Activated naive CD4-positive, alpha-beta T cell treated with anti-CD3 and anti-CD28 coated beads for 36 hours (primary cell): ENCODE data around the gene DYSF. TPM values are rescaled to one million over a fixed set of nuclear protein-coding genes. Genes with fewer than 3 reads are reported as not detected.

ENCODE experiments used
- CTCF ChIA-PET: fragments of 350-600 bp; sonication (Branson Sonifier 250); formaldehyde crosslinking; loops from one replicate; lab custom pipeline; 2021; ENCODE audit warnings: antibody characterized with exemption; lab: Charles Lee
- DNase-seq: peaks from one replicate; pipeline ENCODE4 v3.0.0-alpha.2; 2020
- H3K27ac Mint-ChIP-seq: one replicate; pipeline ENCODE4 v1.8.0; 2021; ENCODE audit warnings: mild to moderate bottlenecking, mixed read lengths
- H3K27me3 Mint-ChIP-seq: one replicate; pipeline ENCODE4 v1.8.0; 2021; ENCODE audit warnings: low read depth, mixed read lengths
- H3K36me3 Mint-ChIP-seq: one replicate; pipeline ENCODE4 v1.8.0; 2021; ENCODE audit warnings: low read depth, mixed read lengths
- H3K4me1 Mint-ChIP-seq: one replicate; pipeline ENCODE4 v1.8.0; 2021; ENCODE audit warnings: low read depth, mixed read lengths
- H3K4me3 Mint-ChIP-seq: one replicate; pipeline ENCODE4 v1.8.0; 2021; ENCODE audit warnings: mild to moderate bottlenecking, moderate library complexity, mixed read lengths
- H3K9me3 Mint-ChIP-seq: one replicate; pipeline ENCODE4 v1.8.0; 2021; ENCODE audit warnings: mixed read lengths
- intact Hi-C: fragments of 100-400 bp; cut with micrococcal nuclease; formaldehyde crosslinking; loops from one replicate; pipeline ENCODE4 v1.15.1; 2023
- total RNA-seq, 2 experiments: library from RNA; stranded (reverse); gene quantifications; one replicate each; pipeline ENCODE4 v1.2.3, GENCODE V29; 2021

The DYSF gene
- total RNA-seq, 2 experiments from 2014 or later = 0.05 to 0.07 TPM

DNA sequence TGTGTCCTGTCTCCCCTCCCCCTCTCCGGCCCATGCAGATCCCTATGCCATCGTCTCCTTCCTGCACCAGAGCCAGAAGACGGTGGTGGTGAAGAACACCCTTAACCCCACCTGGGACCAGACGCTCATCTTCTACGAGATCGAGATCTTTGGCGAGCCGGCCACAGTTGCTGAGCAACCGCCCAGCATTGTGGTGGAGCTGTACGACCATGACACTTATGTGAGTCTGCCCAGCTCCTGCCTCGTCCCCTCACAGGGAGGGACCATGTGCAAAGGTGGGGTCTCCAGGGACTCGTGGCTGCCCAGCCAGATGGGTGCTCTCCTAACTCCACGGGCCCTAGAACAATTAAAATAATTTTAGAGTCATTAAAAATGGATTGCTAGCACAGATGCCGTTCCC is 145.2 kb downstream of the DYSF start:
- intact Hi-C loops = no loop called here
- CTCF ChIA-PET = no interaction called here

DNA sequence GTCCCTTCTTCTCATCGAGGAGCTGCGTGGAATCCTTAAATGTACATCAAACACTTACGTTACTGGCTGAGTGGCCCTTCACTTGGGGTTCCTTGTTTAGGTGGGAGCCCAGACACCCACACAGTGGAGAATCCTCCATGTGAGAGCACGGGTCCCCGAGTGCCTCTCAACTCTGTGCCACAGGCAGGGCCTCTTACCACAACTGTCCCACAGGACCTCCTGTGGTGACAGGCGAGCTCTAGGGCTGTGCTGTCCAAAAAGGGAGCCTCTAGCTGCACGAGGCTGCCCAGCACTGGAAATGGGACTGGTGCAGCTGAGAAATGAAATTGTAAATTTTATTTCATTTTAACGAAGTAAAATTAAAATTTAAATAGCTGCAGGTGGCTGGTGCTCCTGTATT is 145.7 kb downstream of the DYSF start:
- Mint-ChIP-seq H3K4me1 (peaks cover 2% of the 10 kb centered on the region), H3K36me3 (no peaks in the 10 kb centered on the region), H3K27ac (no peak overlapping the region), H3K9me3 (no peaks in the 10 kb centered on the region), H3K27me3 (no peaks in the 10 kb centered on the region), H3K4me3 (no peak overlapping the region)
- intact Hi-C loops = no loop called here
- no peak for DNase-seq
- CTCF ChIA-PET = no interaction called here

More for the DNA sequence above, 145.2 kb downstream of the DYSF start:
- no peak overlapping the region for H3K27ac Mint-ChIP-seq
- DNase-seq = no peak
- H3K9me3 Mint-ChIP-seq = no peaks in the 10 kb centered on the region
- peaks cover 2% of the 10 kb centered on the region for H3K4me1 Mint-ChIP-seq
- H3K36me3 Mint-ChIP-seq = no peaks in the 10 kb centered on the region
- H3K27me3 Mint-ChIP-seq = no peaks in the 10 kb centered on the region
- H3K4me3 Mint-ChIP-seq = no peak overlapping the region

DNA sequence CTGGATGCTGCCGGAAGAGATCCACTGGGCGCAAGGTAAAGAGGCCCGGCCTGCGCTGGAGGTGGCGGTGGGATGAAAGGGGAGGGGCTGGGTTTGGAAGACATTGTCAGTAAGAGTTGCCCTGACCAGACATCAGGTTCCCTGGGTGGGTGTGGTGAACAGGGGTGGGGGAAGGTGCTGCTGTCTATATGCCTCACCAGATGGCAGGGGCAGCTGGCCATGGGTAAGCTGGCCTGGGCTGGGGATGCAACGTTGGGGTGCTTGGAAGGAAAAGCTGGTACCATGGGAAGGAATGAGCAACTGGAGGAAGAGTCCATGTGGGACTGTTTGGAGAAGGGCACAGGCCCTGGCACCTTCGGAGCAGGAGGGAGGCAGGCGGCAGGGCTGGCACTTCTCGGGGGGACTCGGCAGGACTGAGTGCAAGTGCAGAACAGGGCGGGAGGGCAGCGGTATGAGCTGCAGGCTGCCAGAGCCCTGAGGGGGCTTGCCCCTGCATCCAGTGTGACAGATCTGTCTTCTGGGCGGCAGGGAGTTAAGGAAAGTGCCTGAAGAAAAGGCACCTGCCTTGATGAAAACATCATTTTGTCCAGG is 146.4 kb downstream of the DYSF start:
- peaks cover 2% of the 10 kb centered on the region for H3K4me1 Mint-ChIP-seq
- peaks cover 6% of the 10 kb centered on the region for H3K27me3 Mint-ChIP-seq
- no peak overlapping the region for H3K27ac Mint-ChIP-seq
- H3K4me3 Mint-ChIP-seq = no peak overlapping the region
- H3K36me3 Mint-ChIP-seq = no peaks in the 10 kb centered on the region
- no peaks in the 10 kb centered on the region for H3K9me3 Mint-ChIP-seq
- CTCF ChIA-PET = no interaction called here
- intact Hi-C loops = no loop called here
- DNase-seq = no peak

DNA sequence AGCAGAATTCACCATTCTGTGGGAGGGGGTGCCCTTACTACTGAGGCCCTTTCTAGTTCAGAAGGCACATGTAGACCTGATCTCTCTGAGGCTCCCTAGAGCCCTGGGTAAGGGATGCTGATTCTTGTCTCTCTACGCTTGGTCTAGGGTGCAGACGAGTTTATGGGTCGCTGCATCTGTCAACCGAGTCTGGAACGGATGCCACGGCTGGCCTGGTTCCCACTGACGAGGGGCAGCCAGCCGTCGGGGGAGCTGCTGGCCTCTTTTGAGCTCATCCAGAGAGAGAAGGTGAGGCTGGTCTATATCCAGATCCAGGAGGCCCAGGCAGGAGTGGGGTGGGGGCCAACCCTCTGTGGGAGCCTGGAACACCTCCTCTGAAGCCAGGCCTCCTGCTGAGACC is 147.2 kb downstream of the DYSF start:
- H3K4me3 Mint-ChIP-seq = no peak overlapping the region
- no peaks in the 10 kb centered on the region for H3K36me3 Mint-ChIP-seq
- H3K27me3 Mint-ChIP-seq = peaks cover 10% of the 10 kb centered on the region
- H3K27ac Mint-ChIP-seq = no peak overlapping the region
- DNase-seq = no peak
- H3K9me3 Mint-ChIP-seq = no peaks in the 10 kb centered on the region
- CTCF ChIA-PET = no interaction called here
- intact Hi-C loops = no loop called here
- H3K4me1 Mint-ChIP-seq = peaks cover 5% of the 10 kb centered on the region

DNA sequence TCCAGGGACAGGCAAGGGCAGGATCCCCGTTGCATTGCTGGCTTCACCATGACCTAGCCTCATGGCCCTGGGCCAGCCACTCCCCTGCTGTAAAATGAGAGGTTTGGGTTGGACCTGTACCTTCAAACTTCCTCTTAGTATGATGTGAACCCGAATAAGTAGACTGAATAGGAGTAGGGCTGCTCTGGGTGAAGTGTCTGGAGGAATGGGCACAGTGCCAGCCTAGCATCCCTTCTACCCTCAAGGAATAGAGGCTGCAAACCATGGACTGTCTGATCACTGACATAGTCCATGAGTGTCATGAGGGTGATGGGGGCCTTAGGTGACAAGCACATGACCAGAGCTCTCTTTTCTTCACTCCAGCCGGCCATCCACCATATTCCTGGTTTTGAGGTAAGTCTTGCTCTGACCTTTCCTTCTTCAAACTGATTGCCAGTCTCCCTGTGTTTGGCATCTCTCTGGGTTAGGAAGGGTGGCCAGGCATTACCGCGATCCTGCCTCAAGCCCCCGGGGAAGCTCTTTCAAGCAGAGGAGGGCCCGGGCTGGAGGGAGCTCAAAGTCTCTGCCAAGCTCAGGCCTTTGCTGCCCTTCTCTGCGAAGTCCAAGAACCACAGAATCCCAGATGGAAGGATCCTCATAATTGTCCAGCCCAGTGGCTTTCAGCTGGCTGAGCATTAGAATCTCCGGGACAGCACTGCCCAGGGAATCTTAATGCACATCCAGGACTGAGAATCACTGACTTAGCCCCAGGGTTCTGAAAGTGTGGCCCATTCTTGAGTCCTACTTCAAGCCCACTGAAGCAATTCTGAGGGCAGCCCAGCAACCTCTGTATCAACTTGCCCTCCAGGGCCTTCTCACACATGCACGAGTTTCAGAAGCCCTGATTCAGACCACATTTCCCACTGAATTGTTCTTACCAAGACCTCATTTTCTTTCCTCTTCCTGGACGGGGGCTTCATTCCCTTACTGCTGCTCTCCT is 148.1 kb downstream of the DYSF start:
- intact Hi-C loops = no loop called here
- Mint-ChIP-seq H3K27me3 (peaks cover 15% of the 10 kb centered on the region), H3K4me1 (peaks cover 5% of the 10 kb centered on the region), H3K4me3 (no peak overlapping the region), H3K27ac (no peak overlapping the region), H3K36me3 (no peaks in the 10 kb centered on the region), H3K9me3 (no peaks in the 10 kb centered on the region)
- CTCF ChIA-PET = no interaction called here
- DNase-seq = no peak

DNA sequence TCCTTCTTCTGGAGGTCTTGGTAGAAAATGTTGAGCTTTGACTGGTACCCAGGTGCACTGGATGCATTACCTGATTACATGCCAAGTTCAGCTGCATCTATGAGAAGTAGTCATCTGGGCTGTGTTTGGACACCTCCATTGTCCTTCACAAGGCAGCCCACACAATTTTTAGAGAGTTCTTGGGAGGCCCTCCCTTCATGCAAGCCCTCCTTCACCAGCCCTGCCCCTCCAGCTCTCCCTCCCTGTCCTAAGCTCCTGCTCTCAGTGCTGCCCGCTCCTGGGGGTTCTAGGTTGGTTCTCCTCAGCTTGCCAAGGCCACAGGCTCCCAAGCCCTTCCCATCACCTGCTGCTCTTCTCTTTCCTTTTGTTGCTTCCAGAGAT is 148.7 kb downstream of the DYSF start:
- Mint-ChIP-seq H3K9me3 (no peaks in the 10 kb centered on the region), H3K27me3 (peaks cover 15% of the 10 kb centered on the region), H3K36me3 (no peaks in the 10 kb centered on the region), H3K4me1 (peaks cover 5% of the 10 kb centered on the region), H3K4me3 (no peak overlapping the region), H3K27ac (no peak overlapping the region)
- intact Hi-C loops = no loop called here
- no peak for DNase-seq
- CTCF ChIA-PET = no interaction called here

DNA sequence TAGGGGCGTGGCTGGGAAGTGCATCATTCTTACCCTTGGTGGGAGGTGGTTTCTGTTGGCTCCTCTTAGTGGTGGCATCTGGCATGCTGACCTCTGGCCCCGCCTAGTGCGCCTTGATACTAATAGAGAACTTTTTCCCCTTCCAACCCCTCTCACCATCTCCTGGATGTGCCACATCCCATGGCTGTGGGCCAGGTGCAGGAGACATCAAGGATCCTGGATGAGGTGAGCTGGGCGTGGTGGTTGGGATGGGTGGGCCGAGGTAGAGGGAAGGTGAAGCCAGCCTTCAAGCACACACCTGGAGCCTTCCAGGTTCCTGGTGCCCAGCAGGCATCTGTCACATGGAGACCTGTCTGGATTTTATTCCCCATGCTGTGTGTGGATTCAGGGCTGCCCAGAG is 149.2 kb downstream of the DYSF start:
- no peak overlapping the region for H3K4me3 Mint-ChIP-seq
- no peaks in the 10 kb centered on the region for H3K36me3 Mint-ChIP-seq
- no peaks in the 10 kb centered on the region for H3K9me3 Mint-ChIP-seq
- no peak overlapping the region for H3K27ac Mint-ChIP-seq
- peaks cover 15% of the 10 kb centered on the region for H3K27me3 Mint-ChIP-seq
- no peak for DNase-seq
- H3K4me1 Mint-ChIP-seq = peaks cover 5% of the 10 kb centered on the region
- CTCF ChIA-PET = no interaction called here
- intact Hi-C loops = no loop called here

DNA sequence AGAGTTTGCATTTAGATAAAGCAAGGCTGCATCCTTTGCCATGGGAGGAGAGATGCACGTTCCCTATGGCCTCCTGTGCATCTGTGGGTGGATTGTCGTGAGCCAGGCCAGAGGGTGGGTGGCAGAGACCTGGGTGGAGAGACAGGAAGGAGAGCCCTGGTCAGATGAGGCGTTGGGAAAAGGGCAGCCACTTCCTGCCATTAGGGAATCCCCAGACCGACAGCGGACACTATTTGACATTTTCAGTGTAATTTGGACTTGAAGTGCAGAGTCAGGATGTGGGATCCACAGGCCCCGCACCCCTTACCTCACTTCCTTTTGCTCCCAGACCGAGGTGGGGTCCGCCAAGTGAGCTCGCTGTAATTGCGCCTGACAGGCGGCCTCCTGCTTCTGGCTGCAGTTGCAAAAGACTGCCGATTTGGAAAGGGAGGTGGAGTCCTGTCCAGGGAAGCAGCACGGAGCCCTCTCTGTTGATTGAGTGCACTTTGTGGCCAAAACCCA is 150.0 kb downstream of the DYSF start:
- Mint-ChIP-seq H3K4me3 (no peak overlapping the region), H3K27me3 (peaks cover 15% of the 10 kb centered on the region), H3K27ac (no peak overlapping the region), H3K36me3 (no peaks in the 10 kb centered on the region), H3K4me1 (peaks cover 5% of the 10 kb centered on the region), H3K9me3 (no peaks in the 10 kb centered on the region)
- CTCF ChIA-PET = no interaction called here
- intact Hi-C loops = no loop called here
- no peak for DNase-seq

DNA sequence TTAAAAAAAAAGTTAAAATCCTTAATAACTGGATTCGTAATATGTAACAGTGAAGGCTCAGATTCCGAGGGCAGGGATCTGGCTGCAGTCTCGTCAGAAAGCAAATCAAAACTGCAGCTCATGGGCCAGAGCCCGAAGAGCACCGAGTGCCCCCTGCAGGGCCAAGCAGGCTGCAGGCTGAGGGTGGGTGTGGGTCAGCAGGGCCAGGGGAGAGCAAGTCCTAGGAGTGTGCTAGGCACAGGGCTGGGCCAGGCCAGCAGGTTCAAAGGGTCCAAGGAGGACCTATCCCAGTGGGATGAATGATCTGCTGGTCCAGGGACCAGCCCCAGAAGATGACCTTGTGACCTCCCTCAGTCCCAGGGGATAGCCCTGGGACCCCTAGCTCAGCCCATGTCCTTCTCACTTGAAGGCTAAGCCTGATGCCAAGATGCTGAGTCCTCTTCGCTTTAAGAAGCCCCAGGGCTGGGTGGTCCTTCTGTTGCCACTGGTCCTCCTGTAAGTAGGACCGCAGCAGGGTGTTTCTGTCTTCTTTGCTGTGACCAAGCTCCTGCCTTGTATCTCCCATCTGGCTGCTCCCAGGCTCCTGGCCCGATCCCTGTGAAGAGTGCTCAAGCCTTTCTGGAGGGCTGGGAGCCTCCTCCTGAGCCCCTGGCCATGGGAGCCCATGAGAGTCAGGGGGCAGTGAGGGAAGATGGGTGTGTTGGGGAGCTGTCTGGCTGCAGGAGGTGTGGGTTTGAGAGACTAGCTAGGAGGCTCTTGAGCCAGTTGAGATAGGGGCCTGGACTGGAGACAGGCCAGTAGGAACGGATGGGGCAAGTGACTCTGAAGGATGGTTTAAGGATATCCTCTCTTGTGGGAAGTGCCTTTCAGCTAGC is 150.7 kb downstream of the DYSF start:
- Mint-ChIP-seq H3K27me3 (peaks cover 15% of the 10 kb centered on the region), H3K4me1 (peaks cover 5% of the 10 kb centered on the region), H3K27ac (no peak overlapping the region), H3K36me3 (no peaks in the 10 kb centered on the region), H3K9me3 (no peaks in the 10 kb centered on the region), H3K4me3 (no peak overlapping the region)
- intact Hi-C loops = no loop called here
- DNase-seq = no peak
- CTCF ChIA-PET = no interaction called here

DNA sequence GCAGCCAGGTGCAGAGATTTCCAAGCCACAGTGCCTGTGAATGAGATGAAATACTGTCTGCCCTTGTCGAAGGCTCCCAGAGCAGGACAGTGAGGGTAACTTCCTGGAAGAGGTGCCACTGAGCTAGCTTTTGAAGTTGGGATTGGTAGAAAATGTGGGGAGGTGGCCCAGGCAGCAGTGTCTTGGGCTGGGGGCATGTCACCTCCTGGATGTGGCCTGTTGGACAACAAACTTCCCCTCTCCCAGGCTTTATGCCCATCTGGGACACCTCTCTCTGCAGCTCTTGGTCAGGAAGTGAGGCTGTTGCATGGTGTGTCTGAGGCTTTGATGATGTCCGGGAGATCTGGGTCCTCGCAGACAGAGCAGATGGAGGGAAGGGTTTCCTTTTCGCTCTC is 151.4 kb downstream of the DYSF start:
- intact Hi-C loops = no loop called here
- Mint-ChIP-seq H3K9me3 (no peaks in the 10 kb centered on the region), H3K27me3 (peaks cover 15% of the 10 kb centered on the region), H3K4me1 (peaks cover 5% of the 10 kb centered on the region), H3K27ac (no peak overlapping the region), H3K36me3 (no peaks in the 10 kb centered on the region), H3K4me3 (no peak overlapping the region)
- CTCF ChIA-PET = no interaction called here
- DNase-seq = no peak

DNA sequence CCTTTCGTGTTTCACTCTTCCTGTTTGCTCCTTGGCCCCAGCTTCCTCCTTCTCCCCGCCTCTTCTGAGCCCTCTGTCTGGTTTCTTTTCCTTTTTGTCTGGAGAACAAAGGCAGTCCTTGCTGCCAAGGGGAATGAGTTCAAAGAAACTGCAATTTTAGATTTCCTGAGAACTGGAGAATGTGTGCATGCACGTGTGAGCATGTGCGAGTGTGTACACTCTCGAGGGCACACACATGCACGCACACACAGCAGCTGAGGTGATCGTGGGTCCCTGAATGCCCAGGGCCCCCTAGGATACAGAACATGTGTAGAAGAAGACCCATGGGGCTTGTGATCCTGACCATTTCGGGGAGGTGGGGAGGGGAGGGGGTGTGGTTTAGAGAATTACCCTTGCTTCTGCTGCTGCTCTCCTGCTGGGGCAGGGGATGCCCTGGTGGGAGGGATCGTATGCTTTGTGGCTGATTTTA is 151.8 kb downstream of the DYSF start:
- intact Hi-C loops = no loop called here
- H3K36me3 Mint-ChIP-seq = no peaks in the 10 kb centered on the region
- H3K4me3 Mint-ChIP-seq = no peak overlapping the region
- H3K9me3 Mint-ChIP-seq = no peaks in the 10 kb centered on the region
- H3K27ac Mint-ChIP-seq = no peak overlapping the region
- H3K4me1 Mint-ChIP-seq = peaks cover 5% of the 10 kb centered on the region
- DNase-seq = no peak
- CTCF ChIA-PET = no interaction called here
- peaks cover 15% of the 10 kb centered on the region for H3K27me3 Mint-ChIP-seq

DNA sequence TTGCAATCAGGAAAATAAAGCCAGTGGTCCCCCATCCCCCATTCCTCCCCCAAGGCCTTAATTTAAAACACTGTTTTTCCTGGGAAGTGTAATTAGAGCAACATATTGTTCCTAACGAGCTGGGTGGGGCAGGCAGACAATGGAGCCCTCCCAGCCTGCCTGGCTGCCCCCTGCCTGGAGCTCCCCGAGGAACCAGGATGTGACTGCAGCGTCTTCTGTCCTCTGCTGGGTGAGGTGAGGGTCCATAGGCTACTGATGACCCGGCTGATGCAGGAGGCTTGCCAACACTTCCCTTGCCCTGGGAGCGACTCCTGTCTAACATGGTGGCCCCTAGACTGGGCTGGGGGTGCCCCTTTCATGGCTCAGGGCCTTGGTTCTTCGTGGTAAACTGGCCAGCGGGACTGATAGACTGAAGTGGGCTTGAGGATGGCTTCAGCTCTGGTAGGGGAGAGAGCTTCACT is 152.4 kb downstream of the DYSF start:
- Mint-ChIP-seq H3K27ac (no peak overlapping the region), H3K36me3 (no peaks in the 10 kb centered on the region), H3K9me3 (no peaks in the 10 kb centered on the region), H3K4me1 (peaks cover 5% of the 10 kb centered on the region), H3K27me3 (peaks cover 15% of the 10 kb centered on the region), H3K4me3 (no peak overlapping the region)
- DNase-seq = no peak
- intact Hi-C loops = no loop called here
- CTCF ChIA-PET = no interaction called here
